GM12865 (cell line): Measurements from ENCODE around the gene LPIN1.

Experiments used
- DNase-seq: peaks from one replicate; pipeline ENCODE4 v3.0.0; 2010; ENCODE audit warnings: low read depth
- H3K4me3 ChIP-seq: 2 replicates; pipeline ENCODE4 v1.5.1; 2011; ENCODE audit warnings: mild to moderate bottlenecking, low read depth, low read length, control low read depth
- CTCF ChIP-seq: IDR thresholded peaks from 2 replicates; pipeline ENCODE4 v1.5.1; 2011; ENCODE audit warnings: low read length, control low read depth, low read depth, inconsistent platforms; ENCODE audit not compliant: insufficient read depth; ENCODE audit errors: missing control alignments

Gene LPIN1

GRCh38 chr2:11715987-11716652, 30.3 kb upstream of the LPIN1 start:
- no peak overlapping the region for H3K4me3 ChIP-seq
- DNase-seq, result no peak
- no peak for TF ChIP-seq CTCF

GRCh38 chr2:11716689-11717321, 29.6 kb upstream of the LPIN1 start:
- DNase-seq, result no peak
- TF ChIP-seq CTCF, result no peak
- H3K4me3 ChIP-seq, result no peak overlapping the region

DNA sequence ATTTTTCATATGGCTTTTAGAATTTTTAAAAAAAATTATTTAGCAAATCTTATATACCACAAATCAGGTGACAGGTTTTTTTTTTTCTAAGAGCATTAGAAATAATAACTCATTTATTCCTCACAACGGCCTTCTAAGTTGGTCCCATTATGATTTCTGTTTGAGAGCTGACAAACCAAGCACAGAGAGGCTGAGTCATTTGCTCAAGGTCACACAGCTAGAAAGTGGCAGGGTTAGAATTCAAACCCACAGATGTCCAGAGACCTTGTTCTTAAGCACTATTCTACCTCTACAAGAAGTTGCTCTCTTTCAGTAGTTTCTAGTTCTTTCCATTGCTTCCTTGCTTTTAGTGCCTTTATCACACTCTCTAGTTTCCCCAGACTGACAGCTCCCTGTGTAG, 28.8 kb upstream of the LPIN1 start:
- TF ChIP-seq CTCF, result no peak
- no peak overlapping the region for H3K4me3 ChIP-seq
- DNase-seq, result no peak

DNA sequence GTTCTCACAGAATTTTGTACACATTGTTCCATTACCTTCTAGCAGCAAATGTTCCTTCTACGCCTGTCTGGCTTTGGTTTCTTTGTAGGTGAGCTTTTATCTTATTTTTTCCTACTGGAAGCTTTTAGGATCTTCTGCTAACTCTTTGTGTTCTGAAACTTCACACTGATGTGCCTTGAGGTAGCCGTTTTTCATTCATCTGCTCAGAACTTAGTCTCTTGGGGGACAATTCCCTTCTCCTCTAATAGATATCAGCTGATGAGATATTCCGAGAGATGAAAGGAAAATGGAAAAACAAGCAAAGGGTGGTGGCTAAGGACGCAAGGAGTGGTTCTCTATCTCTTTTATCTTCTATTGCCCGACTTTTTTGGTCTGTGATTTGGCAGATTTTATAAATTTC, 27.8 kb upstream of the LPIN1 start:
- no peak for DNase-seq
- no peak for TF ChIP-seq CTCF

GRCh38 chr2:11719230-11719977, 27.0 kb upstream of the LPIN1 start:
- no peak for DNase-seq
- no peak for TF ChIP-seq CTCF
- H3K4me3 ChIP-seq, result no peak overlapping the region

More for the DNA sequence above, 27.8 kb upstream of the LPIN1 start:
- H3K4me3 ChIP-seq, result no peak overlapping the region

DNA sequence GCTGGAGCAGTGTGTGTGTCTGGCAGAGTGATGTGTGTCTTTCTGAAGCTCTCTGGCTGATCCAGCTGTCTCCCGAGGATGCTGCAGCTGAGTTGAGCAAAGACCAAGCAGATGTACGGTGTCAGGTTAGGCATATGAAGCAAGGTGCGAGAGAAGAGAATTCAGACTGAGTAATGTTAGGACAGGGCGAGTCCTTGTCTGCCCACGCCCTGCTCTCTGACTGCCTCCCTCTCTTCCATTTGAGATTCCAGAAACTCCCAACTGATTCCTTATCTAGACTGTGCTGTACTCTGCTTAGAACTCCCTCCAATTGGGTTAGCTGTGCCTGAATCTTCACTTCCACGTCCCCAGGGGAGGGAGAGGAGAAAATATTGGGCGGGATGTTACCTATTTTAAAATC, 25.7 kb upstream of the LPIN1 start:
- TF ChIP-seq CTCF, result no peak
- H3K4me3 ChIP-seq, result no peak overlapping the region

More for the DNA sequence above, 25.7 kb upstream of the LPIN1 start:
- no peak for DNase-seq
